GM23338 (cell line): ENCODE data around the gene FNDC3B. TPM values are rescaled to one million over a fixed set of nuclear protein-coding genes. Genes with fewer than 3 reads are reported as not detected.

ENCODE experiments used
- polyA plus RNA-seq: library from polyadenylated mRNA; unstranded; fragments of >200 nt; fragmentation: Nextera tagmentation; extraction: Ambion mirVana; gene quantifications from 2 replicates; pipeline ENCODE4 v1.2.1, GENCODE V29; 2016
- small RNA-seq: library from RNA; depleted of rRNA; stranded (forward); fragments of <200 nt; gene quantifications from one replicate; pipeline ENCODE3, GENCODE V24; 2014; ENCODE audit warnings: low replicate concordance
- total RNA-seq: library from RNA; depleted of rRNA; stranded (reverse); fragments of >200 nt; shearing (Covaris generic); gene quantifications from 2 replicates; pipeline ENCODE4 v1.2.3, GENCODE V29; 2014; rRNA removed

Gene FNDC3B
- total and polyA plus RNA-seq, 2 experiments from 2014 or later: 19.1 to 55.4 TPM

Small RNAs within 50 kb of the gene (small RNA-seq; reads per million reads assigned to genes)
- not detected for gene RN7SL141P

Other genes with a start within 250 kb of the FNDC3B start
- 2.2 and 6.7 TPM in 2 replicates for gene PLD1, start 229.1 kb upstream of the FNDC3B start, total RNA-seq
- 1.4 and 2.0 TPM in 2 replicates for gene PLD1, start 229.1 kb upstream of the FNDC3B start, polyA plus RNA-seq
- not detected in 2 replicates for gene TMEM212, start 196.2 kb upstream of the FNDC3B start, total RNA-seq
- not detected in 2 replicates for gene TMEM212, start 196.2 kb upstream of the FNDC3B start, polyA plus RNA-seq